Stimulated activated CD4-positive, alpha-beta T cell treated with anti-CD3 and anti-CD28 coated beads, Interleukin-4, amount 100 ng/mL, for 1 hour (primary cell): ENCODE data around the gene SPPL2A.
A peak's percentile ranks its signal among the peaks of the same experiment; 100 is the strongest.
"Not testable (repeated sequence)": the region's sequence is repeated elsewhere in the genome, so short reads cannot be mapped to it uniquely, and the experiment has no call there.

ENCODE experiments used
- DNase-seq: peaks from one replicate; pipeline ENCODE4 v3.0.0-alpha.2; 2020

Gene SPPL2A

GRCh38 chr15:50767332-50767861 lies 1.9 kb upstream of the SPPL2A start:
- no peak for DNase-seq

GRCh38 chr15:50764461-50765194 lies 878 bp downstream of the SPPL2A start:
- DNase-seq: peak; percentile 18

- no peak for DNase-seq
Observed at GRCh38 chr15:50758712-50759205, 6.7 kb downstream of the SPPL2A start.

GRCh38 chr15:50753463-50753862 lies 12.0 kb downstream of the SPPL2A start:
- DNase-seq: no peak

- no peak for DNase-seq
Observed at GRCh38 chr15:50751394-50751793, 14.1 kb downstream of the SPPL2A start.

GRCh38 chr15:50750227-50750705 lies 15.2 kb downstream of the SPPL2A start:
- no peak for DNase-seq

GRCh38 chr15:50747523-50747922 lies 18.0 kb downstream of the SPPL2A start:
- DNase-seq: no peak

- DNase-seq: no peak
Observed at GRCh38 chr15:50744601-50745000, 20.9 kb downstream of the SPPL2A start.

- DNase-seq: no peak
Observed at GRCh38 chr15:50740955-50741354, 24.6 kb downstream of the SPPL2A start.

- DNase-seq: no peak
Observed at GRCh38 chr15:50736823-50737222, 28.7 kb downstream of the SPPL2A start.

GRCh38 chr15:50735156-50735555 lies 30.4 kb downstream of the SPPL2A start:
- DNase-seq: no peak

GRCh38 chr15:50726315-50726714 lies 39.2 kb downstream of the SPPL2A start:
- DNase-seq: no peak

- no peak for DNase-seq
Observed at GRCh38 chr15:50718700-50719125, 46.8 kb downstream of the SPPL2A start.

GRCh38 chr15:50712018-50712417 lies 53.5 kb downstream of the SPPL2A start:
- no peak for DNase-seq

GRCh38 chr15:50710585-50710984 lies 54.9 kb downstream of the SPPL2A start:
- DNase-seq: no peak

GRCh38 chr15:50707878-50708427 lies 57.6 kb downstream of the SPPL2A start:
- no peak for DNase-seq

- no peak for DNase-seq
Observed at GRCh38 chr15:50702762-50703334, 62.7 kb downstream of the SPPL2A start.

- DNase-seq: no peak
Observed at GRCh38 chr15:50698101-50698500, 67.4 kb downstream of the SPPL2A start.

GRCh38 chr15:50697109-50697797 lies 68.3 kb downstream of the SPPL2A start:
- no peak for DNase-seq

- DNase-seq: not testable (repeated sequence)
Observed at GRCh38 chr15:50694634-50695165, 70.8 kb downstream of the SPPL2A start.

GRCh38 chr15:50687302-50687902 lies 78.1 kb downstream of the SPPL2A start:
- no peak for DNase-seq
